ENCODE results near the gene SEMA4B.

GRCh38 chr15:90227816-90228772 is 27.0 kb downstream of the SEMA4B start:
- TF ChIP-seq YY1 (IDR thresholded peaks at IDR 0.05; ENCODE audit: low read depth) (no peak), NFIC (IDR thresholded peaks at IDR 0.05) (no peak), EGR1 (IDR thresholded peaks at IDR 0.05) (no peak), ZBTB7A (IDR thresholded peaks at IDR 0.05; ENCODE audit: low read depth) (no peak), USF1 (IDR thresholded peaks at IDR 0.05) (no peak), EP300 (IDR thresholded peaks at IDR 0.05; ENCODE audit: borderline replicate concordance) (no peak), CEBPB (IDR thresholded peaks at IDR 0.05) (no peak), RAD21 (IDR thresholded peaks at IDR 0.05; ENCODE audit: low read depth) (no peak), TEAD4 (IDR thresholded peaks at IDR 0.05) (no peak), TCF12 (IDR thresholded peaks at IDR 0.05; ENCODE audit: low read depth) (no peak), CREB1 (IDR thresholded peaks at IDR 0.05; ENCODE audit: low read depth) (no peak), TAF1 (IDR thresholded peaks at IDR 0.05; ENCODE audit: low read depth) (no peak)
- TF ChIP-seq, protein P1, sequence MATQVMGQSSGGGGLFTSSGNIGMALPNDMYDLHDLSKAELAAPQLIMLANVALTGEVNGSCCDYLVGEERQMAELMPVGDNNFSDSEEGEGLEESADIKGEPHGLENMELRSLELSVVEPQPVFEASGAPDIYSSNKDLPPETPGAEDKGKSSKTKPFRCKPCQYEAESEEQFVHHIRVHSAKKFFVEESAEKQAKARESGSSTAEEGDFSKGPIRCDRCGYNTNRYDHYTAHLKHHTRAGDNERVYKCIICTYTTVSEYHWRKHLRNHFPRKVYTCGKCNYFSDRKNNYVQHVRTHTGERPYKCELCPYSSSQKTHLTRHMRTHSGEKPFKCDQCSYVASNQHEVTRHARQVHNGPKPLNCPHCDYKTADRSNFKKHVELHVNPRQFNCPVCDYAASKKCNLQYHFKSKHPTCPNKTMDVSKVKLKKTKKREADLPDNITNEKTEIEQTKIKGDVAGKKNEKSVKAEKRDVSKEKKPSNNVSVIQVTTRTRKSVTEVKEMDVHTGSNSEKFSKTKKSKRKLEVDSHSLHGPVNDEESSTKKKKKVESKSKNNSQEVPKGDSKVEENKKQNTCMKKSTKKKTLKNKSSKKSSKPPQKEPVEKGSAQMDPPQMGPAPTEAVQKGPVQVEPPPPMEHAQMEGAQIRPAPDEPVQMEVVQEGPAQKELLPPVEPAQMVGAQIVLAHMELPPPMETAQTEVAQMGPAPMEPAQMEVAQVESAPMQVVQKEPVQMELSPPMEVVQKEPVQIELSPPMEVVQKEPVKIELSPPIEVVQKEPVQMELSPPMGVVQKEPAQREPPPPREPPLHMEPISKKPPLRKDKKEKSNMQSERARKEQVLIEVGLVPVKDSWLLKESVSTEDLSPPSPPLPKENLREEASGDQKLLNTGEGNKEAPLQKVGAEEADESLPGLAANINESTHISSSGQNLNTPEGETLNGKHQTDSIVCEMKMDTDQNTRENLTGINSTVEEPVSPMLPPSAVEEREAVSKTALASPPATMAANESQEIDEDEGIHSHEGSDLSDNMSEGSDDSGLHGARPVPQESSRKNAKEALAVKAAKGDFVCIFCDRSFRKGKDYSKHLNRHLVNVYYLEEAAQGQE (IDR thresholded peaks at IDR 0.05; ENCODE audit: low read depth), result no peak
- TF ChIP-seq, protein P2, sequence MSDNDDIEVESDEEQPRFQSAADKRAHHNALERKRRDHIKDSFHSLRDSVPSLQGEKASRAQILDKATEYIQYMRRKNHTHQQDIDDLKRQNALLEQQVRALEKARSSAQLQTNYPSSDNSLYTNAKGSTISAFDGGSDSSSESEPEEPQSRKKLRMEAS (IDR thresholded peaks at IDR 0.05), result no peak
